WTC11 (cell line): Measurements from ENCODE around the gene GANAB. TPM values are rescaled to one million over a fixed set of nuclear protein-coding genes. Genes with fewer than 3 reads are reported as not detected.

ENCODE experiments used
- ATAC-seq: fragments of 200-7000 bp; cut with Tn5 transposase; 2 replicates; pipeline ENCODE4 v1.10.0; 2021; ENCODE audit warnings: mild to moderate bottlenecking, moderate library complexity
- CTCF ChIA-PET: fragments of 300-600 bp; sonication (Branson Sonifier 250); formaldehyde crosslinking; loops from one replicate; lab custom pipeline; 2021; ENCODE audit warnings: antibody characterized with exemption; lab: Charles Lee
- POLR2A ChIA-PET: fragments of 350-600 bp; sonication (Branson Sonifier 250); formaldehyde crosslinking; loops from one replicate; lab custom pipeline; 2021; ENCODE audit warnings: antibody characterized with exemption; lab: Charles Lee
- DNase-seq: peaks from one replicate; pipeline ENCODE4 v3.0.0; 2021; ENCODE audit warnings: low spot score
- H3K27ac Mint-ChIP-seq: 2 replicates; pipeline ENCODE4 v1.8.0; 2021; ENCODE audit warnings: mixed read lengths
- H3K27me3 Mint-ChIP-seq: 2 replicates; pipeline ENCODE4 v1.8.0; 2021; ENCODE audit warnings: low read depth, mild to moderate bottlenecking, moderate library complexity, mixed read lengths
- H3K36me3 Mint-ChIP-seq: 2 replicates; pipeline ENCODE4 v1.8.0; 2021; ENCODE audit warnings: mixed read lengths
- H3K4me1 Mint-ChIP-seq: 2 replicates; pipeline ENCODE4 v1.8.0; 2022; ENCODE audit warnings: mixed read lengths
- H3K4me3 Mint-ChIP-seq: 2 replicates; pipeline ENCODE4 v1.8.0; 2021; ENCODE audit warnings: mild to moderate bottlenecking, moderate library complexity, mixed read lengths
- H3K9me3 Mint-ChIP-seq: 2 replicates; pipeline ENCODE4 v1.8.0; 2021; ENCODE audit warnings: mixed read lengths
- AR ChIP-seq: fragments of 250-450 bp; sonication (Bioruptor Pico); IDR thresholded peaks from 2 replicates; pipeline ENCODE4 v1.9.0; 2021; ENCODE audit warnings: mild to moderate bottlenecking
- ATF2 ChIP-seq: sonication (generic); formaldehyde crosslinking; IDR thresholded peaks from 2 replicates; pipeline ENCODE4 v1.8.1; 2022; ENCODE audit warnings: low read depth, missing genetic modification reagents, borderline replicate concordance
- CTCF ChIP-seq: fragments of 200-600 bp; IDR thresholded peaks from 2 replicates; pipeline ENCODE4 v1.8.0; 2022; ENCODE audit warnings: antibody characterized with exemption
- E2F1 ChIP-seq: sonication (generic); formaldehyde crosslinking; IDR thresholded peaks from 2 replicates; pipeline ENCODE4 v1.8.0; 2022; ENCODE audit warnings: mild to moderate bottlenecking, missing genetic modification reagents
- ELF4 ChIP-seq: sonication (generic); formaldehyde crosslinking; IDR thresholded peaks from 2 replicates; pipeline ENCODE4 v1.8.1; 2022; ENCODE audit warnings: low read depth, mild to moderate bottlenecking, moderate library complexity, missing genetic modification reagents
- EMX1 ChIP-seq: fragments of 250-450 bp; sonication (Bioruptor Pico); IDR thresholded peaks from 2 replicates; pipeline ENCODE4 v1.8.0; 2021; ENCODE audit warnings: mild to moderate bottlenecking
- FOXP1 ChIP-seq: sonication (generic); formaldehyde crosslinking; IDR thresholded peaks from 2 replicates; pipeline ENCODE4 v1.8.0; 2022; ENCODE audit warnings: missing genetic modification reagents, mild to moderate bottlenecking, moderate library complexity, borderline replicate concordance
- FOXP4 ChIP-seq: sonication (generic); formaldehyde crosslinking; IDR thresholded peaks from 2 replicates; pipeline ENCODE4 v1.8.0; 2022; ENCODE audit warnings: mild to moderate bottlenecking, missing genetic modification reagents
- NR3C1 ChIP-seq: sonication (generic); formaldehyde crosslinking; conservative IDR thresholded peaks from 2 replicates; pipeline ENCODE4 v1.8.1; 2023; ENCODE audit warnings: low read depth, mild to moderate bottlenecking, missing genetic modification reagents
- PRRX2 ChIP-seq: fragments of 250-450 bp; sonication (Bioruptor Pico); IDR thresholded peaks from 2 replicates; pipeline ENCODE4 v1.8.0; 2021; ENCODE audit warnings: mild to moderate bottlenecking
- SP1 ChIP-seq: sonication (generic); formaldehyde crosslinking; conservative IDR thresholded peaks from 2 replicates; pipeline ENCODE4 v1.8.1; 2022; ENCODE audit warnings: missing genetic modification reagents
- TCF7 ChIP-seq: sonication (generic); formaldehyde crosslinking; IDR thresholded peaks from 2 replicates; pipeline ENCODE4 v1.8.0; 2022; ENCODE audit warnings: mild to moderate bottlenecking, low read depth, missing genetic modification reagents, moderate library complexity
- ZMAT4 ChIP-seq: fragments of 250-450 bp; sonication (Bioruptor Pico); IDR thresholded peaks from 2 replicates; pipeline ENCODE4 v1.9.0; 2021; ENCODE audit warnings: mild to moderate bottlenecking
- ZNF121 ChIP-seq: sonication (generic); formaldehyde crosslinking; IDR thresholded peaks from 2 replicates; pipeline ENCODE4 v1.8.0; 2023; ENCODE audit warnings: missing genetic modification reagents
- ZNF232 ChIP-seq: sonication (generic); formaldehyde crosslinking; IDR thresholded peaks from 2 replicates; pipeline ENCODE4 v1.8.0; 2022; ENCODE audit warnings: mild to moderate bottlenecking, missing genetic modification reagents
- ZNF532 ChIP-seq: fragments of 250-450 bp; sonication (Bioruptor Pico); IDR thresholded peaks from 2 replicates; pipeline ENCODE4 v1.9.0; 2021; ENCODE audit warnings: mild to moderate bottlenecking, borderline replicate concordance
- total RNA-seq: library from RNA; stranded (reverse); gene quantifications from 3 replicates; pipeline ENCODE4 v1.2.3, GENCODE V29; 2021

Gene GANAB
- total RNA-seq, 1 experiment from 2014 or later, result 327 TPM

GRCh38 chr11:62647609-62648005, 1.2 kb upstream of the GANAB start (continued):
- no peak for TF ChIP-seq CTCF

GRCh38 chr11:62646825-62647608, 604 bp upstream of the GANAB start:
- Mint-ChIP-seq H3K4me3 (peak overlapping the region; percentile 99), H3K27ac (0 out of 2 replicates have a peak overlapping the region, but pooled peaks have one; percentile 23), H3K4me1 (peaks cover 10% of the 10 kb centered on the region), H3K36me3 (peaks cover 36% of the 10 kb centered on the region), H3K9me3 (no peaks in the 10 kb centered on the region), H3K27me3 (no peaks in the 10 kb centered on the region)
- ATAC-seq (peak; percentile 11), DNase-seq (no peak)
- CTCF ChIA-PET, result interaction anchor here (0.6 to 2.2 kb wide), 11 partner anchors 8 to 223 kb away, joined by 3 to 7 read pairs (median 3); partner anchors contain the start of genes BSCL2, C11orf98, CSKMT and GNG3
- POLR2A ChIA-PET, result interaction anchor here (0.6 to 6.3 kb wide), 8 partner anchors 18 to 271 kb away, joined by 3 to 42 read pairs (median 6); partner anchors contain the start of genes C11orf98, CSKMT, EEF1G and HNRNPUL2
- TF ChIP-seq ZNF232 (CRISPR knock-in tag) (no peak), EMX1 (CRISPR knock-in tag) (no peak), FOXP4 (CRISPR knock-in tag) (peak; percentile 32; the same call in 1 of the 2 replicates), FOXP1 (CRISPR knock-in tag) (no peak), ATF2 (CRISPR knock-in tag) (no peak), PRRX2 (CRISPR knock-in tag) (no peak), ZMAT4 (CRISPR knock-in tag) (no peak), NR3C1 (no peak), ELF4 (no peak), CTCF (no peak), AR (CRISPR knock-in tag) (no peak), TCF7 (no peak), E2F1 (CRISPR knock-in tag) (0 out of 2 replicates have a peak, but pooled peaks have one; percentile 7), ZNF121 (CRISPR knock-in tag) (no peak), SP1 (CRISPR knock-in tag) (no peak), ZNF532 (CRISPR knock-in tag) (no peak)
